NT2/D1 (cell line): ENCODE data around the gene SULT1C3.

Source experiments
- YY1 ChIP-seq: IDR thresholded peaks from 2 replicates; pipeline ENCODE4 v1.6.1; 2011; ENCODE audit not compliant: insufficient read length, insufficient read depth
- ZNF274 ChIP-seq: IDR thresholded peaks from 2 replicates; pipeline ENCODE4 v1.6.1; 2011; ENCODE audit warnings: mild to moderate bottlenecking, low read depth, low read length

- TF ChIP-seq YY1 (no peak), ZNF274 (no peak)
These were observed 61.8 kb downstream of the SULT1C3 start for GRCh38 chr2:108301558-108301957.
